B cell (primary cell): ENCODE measurements around the gene EDA2R. TPM values are rescaled to one million over a fixed set of nuclear protein-coding genes. Genes with fewer than 3 reads are reported as not detected.

Experiments
- ATAC-seq: fragments of 200-7000 bp; cut with Tn5 transposase; one replicate; pipeline ENCODE4 v1.10.0; 2021; ENCODE audit warnings: low read depth, mild to moderate bottlenecking, moderate number of reproducible peaks, moderate library complexity
- CTCF ChIA-PET: fragments of 350-600 bp; sonication (Branson Sonifier 250); formaldehyde crosslinking; loops from one replicate; lab custom pipeline; 2021; ENCODE audit warnings: antibody characterized with exemption, inconsistent platforms; lab: Charles Lee
- POLR2A ChIA-PET: fragments of 350-600 bp; sonication (Branson Sonifier 250); formaldehyde crosslinking; loops from one replicate; lab custom pipeline; 2021; ENCODE audit warnings: antibody characterized with exemption; lab: Charles Lee
- DNase-seq: peaks from one replicate; pipeline ENCODE4 v3.0.0; 2013
- H2AFZ ChIP-seq: 2 replicates; pipeline ENCODE4 v1.6.1; 2012; ENCODE audit warnings: mild to moderate bottlenecking, low read depth, low read length; ENCODE audit not compliant: insufficient read depth, poor library complexity, severe bottlenecking
- H3K27ac ChIP-seq, 2 donors: 1 replicate in 1 of 2; 2 replicates in 1 of 2; pipeline ENCODE4 v1.5.1; 2012 to 2013; ENCODE audit warnings: low read length in 2 of 2, mild to moderate bottlenecking in 2 of 2, moderate library complexity in 1 of 2
- H3K27me3 ChIP-seq, 4 experiments: fragments of 200-600 bp in 1 of 4; sonication (generic) in 1 of 4; replicated peaks in 1 of 4; 1 replicate in 2 of 4; 2 replicates in 2 of 4; pipeline versions ENCODE4 v1.6.1 to v1.7.0; 2013 to 2016; ENCODE audit warnings: low read length in 3 of 4, mild to moderate bottlenecking in 2 of 4, mixed read lengths in 1 of 4, moderate library complexity in 1 of 4; ENCODE audit not compliant: insufficient read depth in 4 of 4, control insufficient read depth in 3 of 4; ENCODE audit errors: control extremely low read depth in 1 of 4
- H3K36me3 ChIP-seq, 2 experiments: replicated peaks in 1 of 2; 1 replicate in 1 of 2; 2 replicates in 1 of 2; pipeline versions ENCODE4 v1.6.1 to v1.7.1; 2013; ENCODE audit warnings: low read length in 1 of 2; ENCODE audit not compliant: insufficient read depth in 2 of 2, control insufficient read depth in 1 of 2; ENCODE audit errors: control extremely low read depth in 1 of 2, extremely low read depth in 1 of 2
- H3K4me1 ChIP-seq, 2 donors: fragments of 200-600 bp in 1 of 2; sonication (generic) in 1 of 2; 1 replicate in 1 of 2; 2 replicates in 1 of 2; pipeline versions ENCODE4 v1.5.1 to v1.6.1; 2013 to 2017; ENCODE audit warnings: low read length in 2 of 2; ENCODE audit not compliant: control insufficient read depth in 2 of 2, insufficient read depth in 2 of 2
- H3K4me2 ChIP-seq: replicated peaks from 2 replicates; pipeline ENCODE3; 2012; ENCODE audit warnings: mild to moderate bottlenecking, low read depth, low read length; ENCODE audit not compliant: poor library complexity, severe bottlenecking
- H3K4me3 ChIP-seq, 5 experiments: fragments of 200-600 bp in 1 of 5; sonication (generic) in 1 of 5; 1 replicate in 3 of 5; 2 replicates in 2 of 5; pipeline versions ENCODE4 v1.5.1 to v1.7.0; 2011 to 2016; ENCODE audit warnings: low read length in 4 of 5, mild to moderate bottlenecking in 4 of 5, low read depth in 2 of 5, control low read depth in 1 of 5, moderate library complexity in 1 of 5; ENCODE audit not compliant: insufficient read depth in 1 of 5; ENCODE audit errors: control extremely low read depth in 1 of 5, extremely low read depth in 1 of 5
- H3K79me2 ChIP-seq: fragments of 200-600 bp; sonication (generic); one replicate; pipeline ENCODE4 v1.6.0; 2016; ENCODE audit warnings: low read length; ENCODE audit not compliant: control insufficient read depth, insufficient read depth
- H3K9ac ChIP-seq: fragments of 200-600 bp; sonication (generic); 2 replicates; pipeline ENCODE4 v1.6.1; 2017; ENCODE audit warnings: mild to moderate bottlenecking, low read length, moderate library complexity
- H3K9me3 ChIP-seq, 3 donors: one replicate each; pipeline versions ENCODE4 v1.6.1 to v1.7.1; 2013; ENCODE audit warnings: low read length in 2 of 3; ENCODE audit not compliant: control insufficient read depth in 2 of 3, insufficient read depth in 1 of 3; ENCODE audit errors: control extremely low read depth in 1 of 3
- H4K20me1 ChIP-seq: 2 replicates; pipeline ENCODE4 v1.6.0; 2012; ENCODE audit warnings: mild to moderate bottlenecking, low read length; ENCODE audit not compliant: insufficient read depth, control insufficient read depth, poor library complexity, severe bottlenecking
- H3K27ac Mint-ChIP-seq: one replicate; pipeline ENCODE4 v1.8.0; 2021; ENCODE audit warnings: mixed read lengths
- H3K27me3 Mint-ChIP-seq: one replicate; pipeline ENCODE4 v1.8.0; 2021; ENCODE audit warnings: mixed read lengths
- H3K4me1 Mint-ChIP-seq: one replicate; pipeline ENCODE4 v1.8.0; 2021; ENCODE audit warnings: mixed read lengths
- H3K4me3 Mint-ChIP-seq: one replicate; pipeline ENCODE4 v1.8.0; 2021; ENCODE audit warnings: mixed read lengths
- H3K9me3 Mint-ChIP-seq: one replicate; pipeline ENCODE4 v1.8.0; 2022; ENCODE audit warnings: mixed read lengths; ENCODE audit not compliant: insufficient read depth
- CTCF ChIP-seq: fragments of 200-600 bp; IDR thresholded peaks from one replicate; pipeline ENCODE4 v1.8.0; 2022; ENCODE audit warnings: antibody characterized with exemption, mild to moderate bottlenecking
- EZH2 ChIP-seq: IDR thresholded peaks from 2 replicates; pipeline ENCODE4 v1.6.1; 2012; ENCODE audit warnings: borderline replicate concordance, low read depth, mild to moderate bottlenecking, moderate library complexity, low read length; ENCODE audit not compliant: insufficient read depth, poor library complexity, severe bottlenecking
- WGBS: methylation state at CpG from one replicate; pipeline ENCODE4 v1.1.5; 2013; ENCODE audit warnings: missing lambda C conversion rate; ENCODE audit not compliant: insufficient coverage; 5-methylcytosine and 5-hydroxymethylcytosine counted together
- intact Hi-C: fragments of 100-400 bp; cut with micrococcal nuclease; formaldehyde crosslinking; loops from one replicate; pipeline ENCODE4 v1.10.0; 2022
- polyA plus RNA-seq: library from polyadenylated mRNA; depleted of rRNA; stranded (reverse); fragments of >200 nt; gene quantifications from 2 replicates; pipeline ENCODE4 v1.2.3, GENCODE V29; 2012
- total RNA-seq, 2 donors: library from RNA; stranded (reverse); fragments of 120-200 nt in 1 of 2; gene quantifications; 1 replicate in 1 of 2; 2 replicates in 1 of 2; pipeline versions ENCODE4 v1.2.3 to v1.2.4, GENCODE V29; 2013 to 2022

EDA2R gene
- total and polyA plus RNA-seq, 2 donors (not counting 1 experiment from before 2014, with no cell fraction given), result 0.25 to 0.49 TPM

GRCh38 chrX:66676990-66677389 is 38.1 kb upstream of the EDA2R start:
- Mint-ChIP-seq H3K27me3 (no peaks in the 10 kb centered on the region), H3K27ac (no peak overlapping the region), H3K4me1 (no peaks in the 10 kb centered on the region), H3K4me3 (no peak overlapping the region), H3K9me3 (no peaks in the 10 kb centered on the region)
- H3K36me3 ChIP-seq, result no peaks in the 10 kb centered on the region
- H2AFZ ChIP-seq, result no peak overlapping the region
- no peak overlapping the region for H3K27ac ChIP-seq
- no peaks in the 10 kb centered on the region for H3K79me2 ChIP-seq
- CTCF ChIA-PET, result no interaction called here
- POLR2A ChIA-PET, result no interaction called here
- no peaks in the 10 kb centered on the region for H3K9me3 ChIP-seq
- ATAC-seq (no peak), DNase-seq (no peak)
- TF ChIP-seq EZH2 (no peak), CTCF (no peak)
- no peaks in the 10 kb centered on the region for H3K27me3 ChIP-seq
- no peak overlapping the region for H3K4me2 ChIP-seq
- no peaks in the 10 kb centered on the region for H3K4me1 ChIP-seq
- no CpG with 5 or more reads among the region's 2 CpGs for WGBS
- H3K4me3 ChIP-seq, result no peak overlapping the region
- no peak overlapping the region for H3K9ac ChIP-seq
- intact Hi-C loops, result no loop called here
- H4K20me1 ChIP-seq, result no peaks in the 10 kb centered on the region

GRCh38 chrX:66676413-66676812 is 37.5 kb upstream of the EDA2R start:
- no peak overlapping the region for H2AFZ ChIP-seq
- ATAC-seq (no peak), DNase-seq (no peak)
- H3K79me2 ChIP-seq, result no peaks in the 10 kb centered on the region
- H3K4me3 ChIP-seq, result no peak overlapping the region
- H3K36me3 ChIP-seq, result no peaks in the 10 kb centered on the region
- H4K20me1 ChIP-seq, result no peaks in the 10 kb centered on the region
- intact Hi-C loops, result no loop called here
- Mint-ChIP-seq H3K4me3 (no peak overlapping the region), H3K27ac (no peak overlapping the region), H3K27me3 (no peaks in the 10 kb centered on the region), H3K9me3 (no peaks in the 10 kb centered on the region), H3K4me1 (no peaks in the 10 kb centered on the region)
- no peak overlapping the region for H3K4me2 ChIP-seq
- no CpG with 5 or more reads among the region's 1 CpG for WGBS
- no peaks in the 10 kb centered on the region for H3K9me3 ChIP-seq
- ChIA-PET POLR2A (no interaction called here), CTCF (no interaction called here)
- no peak overlapping the region for H3K27ac ChIP-seq
- no peaks in the 10 kb centered on the region for H3K4me1 ChIP-seq
- H3K9ac ChIP-seq, result no peak overlapping the region
- TF ChIP-seq CTCF (no peak), EZH2 (no peak)
- H3K27me3 ChIP-seq, result no peaks in the 10 kb centered on the region
